Frontal cortex (tissue), 4 donors: Measurements from ENCODE around the gene WDR86. TPM values are rescaled to one million over a fixed set of nuclear protein-coding genes. Genes with fewer than 3 reads are reported as not detected.
A peak's percentile ranks its signal among the peaks of the same experiment; 100 is the strongest.

Experiments used
- DNase-seq, 2 donors: peaks; one replicate each; pipeline ENCODE4 v3.0.0; 2012; ENCODE audit warnings: low spot score in 2 of 2
- FAIRE-seq: peaks from 2 replicates; lab custom pipeline; 2012; peaks lifted over from hg19 to GRCh38; lab: Jason Lieb, UNC
- total RNA-seq: library from RNA; depleted of rRNA; stranded (reverse); fragments of >200 nt; gene quantifications from one replicate; pipeline ENCODE4 v1.2.3, GENCODE V29; 2014
- donor health status: control.
- donor health status: control.
- donor health status: control.

WDR86 gene
- total RNA-seq, 1 donor from 2014 or later: 49.7 TPM

DNA sequence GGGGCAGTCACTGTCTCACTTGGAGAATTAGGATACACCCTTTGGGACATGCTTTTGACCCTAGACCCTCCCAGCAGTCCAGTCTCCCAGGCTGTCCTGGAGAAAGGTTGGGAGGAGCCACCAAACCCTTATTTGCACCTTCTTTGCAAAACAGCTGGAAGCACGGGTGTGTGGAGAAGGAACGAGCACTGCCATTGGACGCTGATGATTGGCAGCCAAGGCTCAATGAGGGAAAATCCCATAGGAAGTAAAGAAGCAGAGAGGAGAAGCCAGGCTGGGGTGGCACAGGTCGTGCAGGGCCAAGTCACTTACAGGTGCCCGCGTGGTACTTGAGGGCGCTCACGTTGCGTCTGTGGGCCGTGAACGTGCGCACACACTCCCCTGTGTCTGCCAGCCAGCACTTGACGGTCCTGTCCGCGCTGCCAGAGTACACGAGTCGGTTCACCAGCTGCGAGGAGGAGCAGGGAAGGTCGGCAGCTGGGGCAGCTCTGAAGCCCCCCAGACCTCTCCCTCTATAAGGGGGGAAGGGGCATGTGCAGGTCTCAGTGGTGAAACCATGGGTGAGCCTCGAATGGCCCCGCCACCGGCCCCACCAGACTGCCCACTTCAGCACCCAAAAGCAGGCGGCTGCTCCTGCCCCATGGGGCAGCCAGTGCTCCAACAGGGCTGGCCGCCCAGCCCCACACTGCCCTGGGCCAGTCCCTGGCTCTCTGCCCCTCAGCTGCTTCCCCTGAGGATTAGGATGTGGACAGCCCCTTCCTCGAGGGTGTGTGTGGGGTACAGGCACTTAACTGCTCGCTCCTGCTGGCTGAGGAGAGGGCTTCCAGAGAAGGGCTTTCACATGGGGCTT is 24.8 kb downstream of the WDR86 start:
- no peak for DNase-seq
- FAIRE-seq: no peak

DNA sequence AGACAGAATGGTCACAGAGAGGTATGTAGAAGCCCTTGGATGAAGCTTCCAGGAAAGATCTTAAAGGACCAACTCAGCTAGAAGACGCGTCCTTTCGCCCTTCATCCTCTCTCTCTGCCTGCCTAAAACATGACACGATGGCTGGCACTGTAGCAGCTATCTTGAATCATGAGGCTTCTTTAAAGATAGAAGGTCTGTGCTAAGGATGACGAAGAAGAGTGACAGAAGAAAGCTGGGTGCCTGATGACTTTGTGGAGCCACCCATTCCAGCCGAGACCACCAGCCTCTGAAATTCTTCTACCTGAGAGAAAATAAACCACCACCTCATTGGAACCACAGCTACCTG is 25.5 kb downstream of the WDR86 start:
- FAIRE-seq (no peak), DNase-seq (no peak)

DNA sequence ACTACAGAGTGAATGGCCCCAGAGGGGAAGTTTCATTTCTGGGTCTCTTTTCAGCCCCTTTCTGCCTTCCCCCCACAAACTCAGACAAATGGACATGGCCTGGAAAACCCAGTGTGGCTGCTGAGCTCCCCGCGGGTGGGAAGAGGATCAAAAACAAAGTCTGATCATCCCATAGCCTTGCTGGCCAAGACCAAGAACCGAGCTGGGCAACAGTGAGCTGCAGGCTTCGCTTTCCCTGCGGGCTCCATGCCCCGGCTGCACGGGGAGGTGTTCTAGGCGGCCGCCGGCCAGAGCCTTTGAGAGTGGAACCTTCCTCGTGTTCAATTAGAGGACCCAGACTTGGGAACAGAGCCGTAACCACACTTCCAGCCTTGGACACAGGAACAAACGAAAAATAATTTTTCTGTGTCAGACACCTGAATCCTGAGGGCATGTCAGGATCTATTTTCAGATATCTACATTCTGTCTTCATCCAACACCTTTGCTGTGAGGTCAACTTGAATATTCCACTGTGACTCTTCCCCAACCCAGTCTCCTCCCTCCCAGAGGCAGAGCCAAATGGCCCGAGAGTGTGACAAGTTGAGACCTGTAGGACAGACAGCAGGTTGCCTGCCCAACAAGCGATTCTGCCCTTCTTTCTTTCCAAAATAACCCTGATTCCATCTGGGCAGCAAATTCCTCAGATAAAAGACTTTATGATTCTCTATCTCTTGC is 26.0 kb downstream of the WDR86 start:
- FAIRE-seq (no peak), DNase-seq (no peak)

DNA sequence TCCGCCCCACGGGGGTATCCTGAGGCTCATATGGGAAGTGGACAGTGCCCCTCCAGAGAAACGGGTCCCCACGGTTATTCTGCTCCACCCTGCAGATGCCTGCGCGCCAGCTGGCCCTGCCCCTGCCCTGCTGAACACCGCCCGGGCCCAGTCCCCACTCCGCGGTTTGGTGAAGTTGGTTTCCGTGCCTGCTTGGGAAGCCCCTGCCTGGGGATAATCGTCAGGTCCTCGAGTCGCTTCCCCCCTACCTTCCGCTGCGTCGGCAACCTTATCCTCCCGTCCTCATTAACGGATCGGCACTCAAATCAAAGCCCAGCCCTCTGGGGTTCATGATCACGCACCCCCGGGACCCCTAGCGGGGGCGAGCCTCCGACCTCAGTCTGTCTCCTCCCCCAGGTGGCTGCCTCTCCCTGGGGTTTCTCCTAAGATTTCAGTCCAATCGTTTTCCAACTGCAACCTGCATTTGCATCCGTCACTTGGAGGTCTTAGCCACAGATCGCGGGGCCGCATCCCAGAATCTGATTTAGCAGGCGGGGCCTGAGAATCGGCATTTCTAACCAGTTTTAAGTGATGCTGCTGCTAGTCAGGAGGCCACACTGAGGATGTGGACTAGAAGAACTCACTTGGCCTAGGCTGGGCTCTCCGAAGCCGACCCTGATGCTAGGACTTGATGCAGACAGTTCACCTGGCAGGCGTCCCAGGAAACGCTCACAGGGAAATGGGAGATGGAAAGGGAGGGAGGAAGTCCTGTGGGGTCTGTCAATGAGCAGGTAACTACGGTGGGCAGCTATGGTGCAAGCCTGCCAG is 27.6 kb downstream of the WDR86 start:
- FAIRE-seq (no peak), DNase-seq (no peak)

DNA sequence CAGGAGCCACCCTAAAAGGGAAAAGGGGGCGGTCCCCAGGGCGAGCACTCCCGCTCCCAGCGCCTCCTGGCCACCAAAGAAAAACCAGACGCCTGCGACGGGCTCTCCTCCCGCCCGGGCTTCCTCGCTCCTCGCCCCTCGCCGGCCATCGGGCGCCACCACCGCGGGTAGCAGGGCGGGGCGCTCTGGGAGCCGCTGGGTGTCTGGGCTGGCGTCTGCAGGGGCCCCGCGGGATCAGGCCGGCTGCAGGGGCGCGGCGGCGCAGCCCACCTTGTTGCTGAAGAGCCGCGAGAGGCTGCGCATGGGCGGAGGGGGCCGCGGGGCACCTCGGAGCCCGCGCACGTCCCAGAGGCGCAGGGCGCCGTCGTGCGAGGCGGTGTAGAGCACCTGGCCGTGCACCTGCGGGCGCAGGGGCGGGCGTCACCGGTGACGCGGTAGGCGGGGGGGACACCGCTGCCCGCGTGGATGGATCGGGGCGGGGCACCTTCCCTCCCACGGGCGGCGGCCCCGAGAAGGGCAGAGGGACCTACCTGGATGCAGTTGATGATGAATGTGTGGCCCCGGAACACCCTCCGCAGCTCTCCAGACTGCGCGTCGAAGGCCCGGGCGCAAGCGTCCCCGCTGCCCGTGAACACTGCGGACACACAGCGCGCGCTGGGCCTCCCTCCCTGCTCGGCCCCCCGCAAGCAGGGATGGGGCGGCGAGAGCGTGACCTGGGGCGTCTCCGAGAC is 28.3 kb downstream of the WDR86 start:
- peak; percentile 56 to 73 for DNase-seq
- no peak for FAIRE-seq

DNA sequence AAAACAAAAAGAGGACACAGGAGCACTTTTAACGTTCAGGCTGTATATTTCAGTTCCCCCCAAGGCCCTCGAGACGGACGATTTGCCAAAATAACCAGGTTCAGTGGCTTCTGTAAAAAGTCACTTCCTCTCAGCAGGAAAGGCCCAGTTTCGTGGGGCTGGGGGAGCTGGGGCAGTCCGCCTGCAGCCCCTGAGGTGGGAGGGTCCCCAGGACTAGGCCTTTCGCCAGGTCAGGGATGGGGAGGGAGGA is 28.8 kb downstream of the WDR86 start:
- FAIRE-seq: no peak
- no peak for DNase-seq

DNA sequence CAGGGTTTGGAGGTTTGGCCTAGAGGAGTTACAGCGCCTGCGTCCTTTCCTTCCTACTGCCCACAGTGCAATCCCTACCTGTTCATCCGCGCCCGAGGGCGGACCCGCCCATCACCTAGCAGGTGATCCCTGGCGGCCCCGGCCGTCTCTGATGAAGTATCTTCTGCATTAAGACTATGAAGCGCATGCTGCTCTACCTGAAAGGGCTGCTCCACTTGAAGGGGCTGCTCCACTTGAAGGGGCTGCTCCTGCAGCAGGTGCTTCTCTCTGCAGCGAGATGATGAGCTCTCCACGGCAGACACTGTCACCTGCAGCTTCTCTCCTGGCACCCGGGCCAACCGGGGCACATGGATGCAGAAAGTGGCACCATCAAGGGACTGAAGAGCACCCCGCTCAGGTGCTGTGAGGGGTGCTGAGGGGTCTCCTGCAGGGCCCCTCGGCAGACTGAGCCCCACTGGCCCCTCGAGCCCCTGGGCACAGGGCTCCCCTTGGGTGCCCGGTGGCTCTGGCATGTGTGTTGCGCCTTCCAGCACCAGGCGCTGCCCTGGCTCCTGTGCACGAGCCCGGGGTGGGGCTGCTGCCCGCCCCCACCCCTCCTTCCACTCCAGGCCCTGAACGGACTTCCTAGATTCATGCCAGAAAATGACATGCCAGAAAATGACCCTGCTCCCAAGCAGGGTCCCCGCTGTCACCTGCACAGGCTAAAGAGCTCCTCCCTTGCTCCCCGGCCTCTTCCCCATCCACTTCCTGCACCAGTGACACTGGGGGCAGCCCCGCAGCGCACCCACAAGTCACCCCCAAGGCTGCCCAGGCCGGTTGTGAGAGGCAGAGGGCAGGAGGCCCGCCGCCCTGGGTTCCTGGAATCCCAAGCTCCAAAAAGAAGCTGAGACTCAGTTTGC is 29.4 kb downstream of the WDR86 start:
- no peak for FAIRE-seq
- no peak for DNase-seq

DNA sequence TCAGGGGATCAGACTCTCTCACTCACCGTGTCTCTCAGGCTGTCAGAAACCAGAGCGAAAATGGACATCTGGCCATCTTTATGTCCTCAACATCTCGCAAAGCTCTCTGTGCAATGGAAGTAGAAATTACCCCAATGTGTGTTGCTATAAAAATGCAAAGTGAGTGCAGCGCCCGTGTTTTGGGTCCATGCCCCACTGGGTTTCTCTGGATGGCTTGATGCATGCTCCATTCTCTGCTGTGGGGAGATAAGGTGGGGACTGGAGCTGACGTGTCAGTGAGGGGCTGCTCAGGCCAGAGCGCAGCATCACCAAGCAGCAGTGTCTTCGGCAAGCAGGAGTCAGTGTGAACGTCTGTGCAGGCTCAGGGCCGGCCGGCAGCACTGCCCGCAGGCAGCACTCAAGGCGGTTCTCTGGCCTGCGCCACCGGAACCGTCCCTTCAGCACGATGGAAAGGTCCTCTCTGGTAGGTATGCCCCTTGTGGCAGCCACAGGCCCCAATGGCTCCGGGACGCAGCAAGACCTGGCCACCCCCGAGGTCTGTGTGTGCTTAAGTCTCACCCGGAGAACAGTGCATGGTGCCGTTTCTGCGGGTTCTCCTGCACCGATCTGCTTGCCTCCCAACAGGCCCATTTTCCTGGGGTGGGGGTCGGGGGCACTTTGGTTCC is 30.2 kb downstream of the WDR86 start:
- FAIRE-seq (no peak), DNase-seq (no peak)

DNA sequence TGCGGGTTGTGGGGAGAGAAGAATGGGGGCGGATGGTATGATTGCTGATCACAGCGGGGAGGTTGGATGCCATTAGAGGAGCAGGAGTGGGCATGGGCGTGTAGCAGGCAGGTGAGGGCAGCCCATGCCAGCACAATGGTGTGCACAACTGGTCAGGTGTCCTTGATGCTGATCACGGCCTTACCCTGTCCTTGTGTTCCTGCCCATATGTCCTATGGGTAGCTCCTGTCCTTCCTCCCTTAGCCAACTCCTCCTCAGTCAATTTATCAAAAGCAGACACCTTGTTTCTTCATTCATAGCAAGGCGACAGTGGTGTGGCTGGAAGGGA is 30.7 kb downstream of the WDR86 start:
- DNase-seq (no peak), FAIRE-seq (no peak)

DNA sequence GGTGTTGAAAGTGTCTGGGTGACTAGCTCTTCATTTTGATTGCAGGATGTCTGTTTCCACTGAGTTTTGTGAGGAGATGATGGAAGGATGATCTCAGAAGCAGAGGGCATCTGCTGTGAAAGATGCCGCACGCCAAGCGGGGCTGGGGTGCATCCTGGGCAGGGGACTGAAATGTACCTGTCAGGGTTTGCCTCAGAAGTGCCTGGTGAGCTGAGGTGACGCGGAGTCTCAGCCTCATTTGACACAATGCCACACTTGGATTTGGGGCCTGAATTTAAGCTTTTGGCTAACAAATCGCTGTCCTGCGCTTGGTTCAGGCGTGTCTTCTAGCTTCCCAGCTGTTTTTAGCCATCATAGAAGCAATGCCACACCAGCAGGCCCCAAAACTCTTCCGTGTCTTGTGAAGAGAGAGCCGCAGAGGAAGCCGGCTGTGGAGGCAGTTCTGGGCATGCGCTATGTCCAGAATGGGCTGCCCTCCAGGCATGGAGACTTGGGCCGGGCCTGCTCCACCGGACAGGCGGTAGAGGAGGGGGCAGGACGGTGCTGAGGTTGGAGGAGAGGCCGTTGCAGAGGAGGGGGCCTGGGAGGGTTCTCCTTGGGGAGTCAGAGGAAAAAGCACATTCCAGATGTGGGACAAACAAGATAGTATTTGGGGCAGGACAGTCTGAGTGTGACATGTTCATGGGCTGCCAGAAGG is 31.2 kb downstream of the WDR86 start:
- no peak for FAIRE-seq
- no peak for DNase-seq

DNA sequence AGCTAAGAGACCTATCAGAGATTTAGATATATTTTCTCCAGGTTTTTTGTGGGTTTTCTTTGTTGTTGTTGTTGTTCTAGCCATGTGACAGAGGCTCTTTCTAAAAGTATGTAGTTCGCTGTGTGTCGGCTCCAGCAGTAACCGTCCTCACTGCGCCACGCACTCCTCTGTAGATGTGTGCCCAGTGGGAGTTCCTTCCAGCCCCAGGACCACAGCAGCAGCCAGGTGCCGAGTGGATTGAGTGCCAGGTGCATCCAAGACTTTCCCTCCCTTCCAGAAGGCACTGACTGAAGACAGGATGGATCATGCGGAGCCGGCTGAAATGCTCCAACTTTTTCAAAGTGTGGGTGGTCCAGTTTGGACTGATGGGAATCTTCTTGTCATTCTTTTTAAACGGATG is 31.8 kb downstream of the WDR86 start:
- DNase-seq (no peak), FAIRE-seq (no peak)

DNA sequence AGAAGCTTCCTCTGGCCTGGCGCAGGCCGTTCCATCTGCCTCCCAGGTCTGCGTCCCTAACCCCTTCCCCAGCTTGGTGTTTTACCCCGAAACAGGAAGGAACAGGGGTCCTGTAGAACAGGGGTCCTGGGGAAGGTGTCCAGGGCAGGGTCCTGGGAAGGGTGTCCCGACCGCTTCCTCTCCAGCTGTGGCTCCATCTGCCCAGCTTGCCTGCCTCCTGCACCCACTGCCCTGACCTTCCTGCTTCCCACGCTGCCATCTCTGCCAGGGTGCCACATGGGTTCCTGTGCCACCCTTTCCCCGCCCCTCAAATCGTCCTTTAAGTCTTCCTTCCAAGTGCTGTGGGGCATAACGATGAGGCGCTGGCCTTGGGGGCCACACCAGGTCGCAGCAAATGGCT is 32.4 kb downstream of the WDR86 start:
- DNase-seq: no peak
- FAIRE-seq: no peak

DNA sequence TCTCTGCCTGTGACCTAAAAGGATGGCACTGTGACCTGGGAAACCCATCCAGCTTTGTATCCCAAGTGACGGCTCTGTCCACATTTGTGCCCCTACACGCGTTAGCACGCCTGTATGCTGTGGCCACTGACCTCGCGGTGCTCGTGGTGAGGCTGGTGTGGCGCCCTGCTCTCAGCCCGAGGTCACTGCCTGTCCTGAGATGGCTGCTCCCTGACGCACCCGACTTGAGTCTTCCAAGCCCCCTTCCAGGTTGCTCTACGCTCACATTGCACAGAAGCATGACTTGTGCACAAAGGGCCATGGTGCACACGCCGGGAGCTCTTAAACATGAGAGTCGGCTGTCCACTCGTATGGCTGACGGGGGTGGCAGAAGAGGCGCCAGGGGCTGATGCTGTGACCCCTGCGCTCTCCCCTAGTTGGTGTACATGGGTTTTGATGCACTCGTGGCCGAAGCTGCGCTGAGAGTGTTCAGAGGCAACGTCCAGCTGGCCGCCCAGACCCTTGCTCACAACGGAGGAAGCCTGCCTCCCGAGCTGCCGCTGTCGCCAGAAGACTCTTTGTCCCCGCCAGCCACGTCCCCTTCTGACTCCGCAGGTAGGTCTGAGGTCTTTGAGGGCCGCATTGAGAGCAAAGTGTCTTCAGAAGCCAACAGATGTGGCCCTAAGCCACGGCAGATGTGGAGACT is 33.5 kb downstream of the WDR86 start:
- FAIRE-seq (no peak), DNase-seq (peak in 1 of 2 donors; percentile 14)

DNA sequence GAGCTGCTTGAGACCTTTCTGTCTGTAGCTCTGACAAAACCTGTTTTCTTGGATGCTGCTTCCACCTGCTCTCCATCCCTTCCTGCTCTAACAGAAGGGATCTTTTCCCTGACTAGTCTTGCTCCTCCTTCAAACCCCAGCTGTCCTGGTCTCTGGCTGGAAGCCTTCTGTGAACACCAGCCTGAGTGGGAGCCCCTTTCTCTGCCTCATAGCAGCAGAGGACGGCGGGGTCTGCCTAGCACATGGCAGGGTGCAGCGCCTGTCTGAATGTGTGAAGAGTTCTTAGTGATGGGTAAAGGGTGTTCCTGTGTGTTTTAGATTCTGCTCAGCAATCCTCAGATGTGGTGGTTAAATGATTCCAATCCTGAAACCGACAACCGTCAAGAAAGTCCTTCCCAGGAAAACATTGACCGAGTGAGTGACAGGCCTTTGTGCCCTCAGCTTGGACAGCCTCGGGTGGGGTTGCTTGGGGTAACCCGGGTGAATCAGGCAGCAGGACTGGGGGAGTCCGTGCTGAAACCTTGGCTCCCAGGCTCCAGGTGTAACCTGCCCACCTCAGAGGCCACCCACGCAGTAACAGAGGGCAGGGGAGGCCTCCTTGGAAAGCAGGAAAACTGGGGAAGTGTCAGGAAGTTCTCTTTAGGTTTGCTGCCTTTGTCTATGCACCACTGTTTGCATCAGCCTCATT is 34.2 kb downstream of the WDR86 start:
- no peak for FAIRE-seq
- DNase-seq: peak in 1 of 2 donors; percentile 16

DNA sequence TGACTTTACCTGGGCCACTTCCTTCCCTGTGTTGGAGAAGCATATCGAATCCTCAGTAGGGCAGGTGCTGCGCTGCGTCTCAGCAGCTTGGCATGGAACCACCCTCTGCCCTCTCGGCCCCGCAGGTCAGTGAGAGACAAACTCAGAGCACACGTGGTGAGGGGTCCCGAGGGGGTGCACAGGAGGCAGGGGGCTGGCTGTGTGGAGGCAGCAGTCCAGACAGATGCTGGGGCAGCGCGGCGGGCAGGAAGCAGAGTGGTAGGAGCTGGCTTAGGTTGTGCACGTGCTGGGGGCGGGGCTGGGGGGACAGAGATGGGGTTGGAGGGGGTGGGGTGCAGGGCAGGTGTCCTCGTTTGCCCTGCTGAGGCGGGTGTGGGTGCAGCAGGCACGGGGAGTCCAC is 35.1 kb downstream of the WDR86 start:
- FAIRE-seq: no peak
- no peak for DNase-seq

DNA sequence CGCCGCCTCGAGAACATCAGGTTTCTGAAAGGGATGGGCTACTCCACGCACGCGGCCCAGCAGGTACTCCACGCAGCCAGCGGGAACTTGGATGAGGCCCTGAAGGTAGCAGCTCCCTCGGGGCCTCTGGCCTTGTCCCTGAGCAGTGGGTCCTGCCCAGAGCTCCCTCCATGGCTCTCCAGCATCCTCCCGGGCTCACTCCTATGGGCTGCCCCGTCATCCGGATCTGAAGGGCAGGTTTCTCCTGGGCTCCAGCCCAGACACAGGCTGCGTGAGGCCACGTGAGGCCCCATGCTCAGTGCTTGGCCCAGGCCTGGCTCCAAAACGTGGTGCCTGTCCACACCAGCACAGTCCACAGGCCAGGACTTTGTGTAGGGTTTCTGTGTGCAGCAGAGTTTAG is 35.7 kb downstream of the WDR86 start:
- DNase-seq (peak in 1 of 2 donors; percentile 32), FAIRE-seq (no peak)

DNA sequence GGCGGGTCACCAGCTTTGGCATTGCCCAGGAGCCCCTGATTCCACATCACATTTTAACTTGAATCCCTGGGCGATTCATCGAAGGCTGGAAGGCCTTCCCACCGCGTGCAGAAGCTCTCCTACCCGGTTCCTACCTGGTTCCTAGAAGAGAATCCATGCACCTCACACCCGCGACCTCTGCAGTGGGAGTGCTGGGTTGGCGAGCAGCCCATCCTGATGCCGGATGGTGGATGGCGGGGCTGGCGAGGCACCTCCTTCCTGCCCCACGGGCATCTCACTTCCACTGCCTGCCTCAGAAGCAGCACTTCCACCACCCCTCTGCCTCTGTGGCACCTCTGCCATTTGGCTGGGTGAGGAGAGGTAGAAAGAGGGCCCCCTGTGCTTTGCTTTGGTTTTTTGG is 36.2 kb downstream of the WDR86 start:
- FAIRE-seq: no peak

More for the DNA sequence above, 36.2 kb downstream of the WDR86 start:
- DNase-seq: no peak
